ENCODE data around the gene RMRP.
A peak's percentile ranks its signal among the peaks of the same experiment; 100 is the strongest.

The RMRP gene

GRCh38 chr9:35657546-35658136 is at the start of gene RMRP:
RMRP (minus strand) TSS chr9:35658019.
- DNase-seq = peak; percentile 91

GRCh38 chr9:35706951-35707350 is 49.1 kb upstream of the RMRP start:
- no peak for DNase-seq

GRCh38 chr9:35705836-35706430 is 48.1 kb upstream of the RMRP start:
- no peak for DNase-seq

GRCh38 chr9:35705372-35705771 is 47.6 kb upstream of the RMRP start:
- DNase-seq = no peak

- no peak for DNase-seq
Measured at GRCh38 chr9:35703906-35704672, 46.3 kb upstream of the RMRP start.

- DNase-seq = no peak
Measured at GRCh38 chr9:35702696-35703095, 44.9 kb upstream of the RMRP start.

- no peak for DNase-seq
Measured at GRCh38 chr9:35700942-35701341, 43.1 kb upstream of the RMRP start.

- no peak for DNase-seq
Measured at GRCh38 chr9:35700031-35700430, 42.2 kb upstream of the RMRP start.

- DNase-seq = no peak
Measured at GRCh38 chr9:35698231-35698630, 40.4 kb upstream of the RMRP start.

GRCh38 chr9:35697486-35697885 is 39.7 kb upstream of the RMRP start:
- no peak for DNase-seq

GRCh38 chr9:35696520-35697215 is 38.8 kb upstream of the RMRP start:
- DNase-seq = peak; percentile 16

- DNase-seq = no peak
Measured at GRCh38 chr9:35695943-35696401, 38.2 kb upstream of the RMRP start.

GRCh38 chr9:35691757-35692301 is 34.0 kb upstream of the RMRP start:
- DNase-seq = no peak

GRCh38 chr9:35691334-35691650 is 33.5 kb upstream of the RMRP start:
- DNase-seq = no peak

- DNase-seq = no peak
Measured at GRCh38 chr9:35690614-35691333, 33.0 kb upstream of the RMRP start.

- no peak for DNase-seq
Measured at GRCh38 chr9:35690294-35690613, 32.4 kb upstream of the RMRP start.

- no peak for DNase-seq
Measured at GRCh38 chr9:35689542-35690293, 31.9 kb upstream of the RMRP start, which contains the start of gene TPM2. TPM2 (minus strand) TSS chr9:35689925; CDS start chr9:35689817, 108 bp downstream.

- DNase-seq = no peak
Measured at GRCh38 chr9:35688558-35689541, 31.0 kb upstream of the RMRP start.

GRCh38 chr9:35687972-35688557 is 30.2 kb upstream of the RMRP start:
- DNase-seq = no peak

- DNase-seq = no peak
Measured at GRCh38 chr9:35687306-35687705, 29.5 kb upstream of the RMRP start.
